ENCODE results near the gene SUSD4. TPM values are rescaled to one million over a fixed set of nuclear protein-coding genes. Genes with fewer than 3 reads are reported as not detected.

Gene SUSD4
- total and polyA plus RNA-seq, 2 of the 8 experiments (the other 6 are each of a cell fraction or from before 2014, with no cell fraction given), result 3.9 to 5.2 TPM

- DNase-seq (ENCODE audit: low read depth in 1 of 2, low spot score in 2 of 2) (no peak), FAIRE-seq (no peak)
- no peak overlapping the region for H2BK20ac ChIP-seq (ENCODE audit: low read length)
- no peak overlapping the region for H2AK5ac ChIP-seq (ENCODE audit: low read depth, low read length)
- POLR2A ChIA-PET (ENCODE audit: partially characterized antibody), result no interaction called here
- no peak overlapping the region for H3K4ac ChIP-seq (replicated peaks; ENCODE audit: insufficient read length, low read depth, low read length)
- no peak overlapping the region for H3K18ac ChIP-seq (ENCODE audit: extremely low read depth, low read length)
- no peak overlapping the region for H2BK15ac ChIP-seq (ENCODE audit: low read length)
- H3K23me2 ChIP-seq (ENCODE audit: low read depth, low read length), result no peaks in the 10 kb centered on the region; the same call in 1 of the 2 replicates
- H3K4me2 ChIP-seq (ENCODE audit: insufficient read depth in 1 of 2, low read depth in 2 of 2, low read length in 2 of 2), result no peak overlapping the region
- H4K8ac ChIP-seq (ENCODE audit: extremely low read depth, insufficient read depth, low read length), result no peak overlapping the region
- WGBS, 2 experiments (ENCODE audit: extremely low coverage in 1 of 2, insufficient coverage in 1 of 2, insufficient read length in 1 of 2, insufficient replicate concordance in 2 of 2, low coverage in 1 of 2, low lambda C conversion rate in 2 of 2, missing lambda C conversion rate in 1 of 2), result 91% methylated on average over 8 of the region's 8 CpGs; no CpG with 5 or more reads in 1 of the 2 experiments
- H3K9ac ChIP-seq (replicated peaks in 1 of 4; ENCODE audit: extremely low read depth in 1 of 4, low read depth in 3 of 4, low read length in 3 of 4), result no peak overlapping the region
- H3K79me1 ChIP-seq (ENCODE audit: low read depth, low read length), result no peaks in the 10 kb centered on the region
- H4K20me1 ChIP-seq (replicated peaks in 1 of 2; ENCODE audit: control insufficient read depth in 1 of 2, insufficient read depth in 2 of 2, low read length in 2 of 2), result no peaks in the 10 kb centered on the region
- no peaks in the 10 kb centered on the region for H3K79me2 ChIP-seq (ENCODE audit: control insufficient read depth in 1 of 2, insufficient read depth in 2 of 2, low read length in 2 of 2)
- H3K14ac ChIP-seq (ENCODE audit: insufficient read length), result no peak overlapping the region
- H3K4me1 ChIP-seq (replicated peaks in 1 of 4; ENCODE audit: control insufficient read depth in 3 of 4, insufficient read depth in 4 of 4, low read length in 3 of 4), result no peaks in the 10 kb centered on the region
- H4K5ac ChIP-seq (ENCODE audit: insufficient read length, low read depth, low read length), result no peak overlapping the region
- no peak overlapping the region for H2BK120ac ChIP-seq (replicated peaks; ENCODE audit: low read depth, low read length)
- no peaks in the 10 kb centered on the region; a peak in 1 of 7 replicates for H3K27me3 ChIP-seq (replicated peaks in 1 of 4; ENCODE audit: control insufficient read depth in 3 of 4, extremely low read depth in 1 of 4, insufficient read depth in 3 of 4, low read length in 3 of 4)
- no peak overlapping the region for H4K91ac ChIP-seq (replicated peaks; ENCODE audit: insufficient read length, low read length)
- H3K4me3 ChIP-seq (ENCODE audit: extremely low read depth in 1 of 4, insufficient read depth in 2 of 4, low read depth in 3 of 4, low read length in 4 of 4), result no peak overlapping the region
- H2BK12ac ChIP-seq (ENCODE audit: low read depth, low read length), result no peak overlapping the region
- CTCF ChIA-PET (ENCODE audit: partially characterized antibody), result interaction anchor here (0.8 to 1.1 kb wide), 3 partner anchors 65 to 127 kb away, joined by 3 read pairs; no protein-coding TSS in a partner anchor
- H3K9me3 ChIP-seq (ENCODE audit: insufficient read depth in 2 of 2, low read depth in 1 of 2, low read length in 1 of 2), result no peaks in the 10 kb centered on the region
- no peak overlapping the region for H2AFZ ChIP-seq (ENCODE audit: low read length)
- H3K27ac ChIP-seq (ENCODE audit: low read depth, low read length), result no peak overlapping the region
- H2BK5ac ChIP-seq (ENCODE audit: low read depth, low read length), result no peak overlapping the region
- H3K56ac ChIP-seq (replicated peaks; ENCODE audit: insufficient read length, low read depth, low read length), result no peak overlapping the region
- H3K36me3 ChIP-seq (ENCODE audit: control insufficient read depth in 2 of 4, insufficient read depth in 4 of 4, low read length in 3 of 4), result no peaks in the 10 kb centered on the region
- H3K23ac ChIP-seq (ENCODE audit: insufficient read length), result no peak overlapping the region
- TF ChIP-seq TEAD4 (IDR thresholded peaks at IDR 0.05; ENCODE audit: low read depth, low read length) (no peak), ZNF274 (IDR thresholded peaks at IDR 0.05; ENCODE audit: borderline replicate concordance, extremely low read depth, low read length) (no peak), SAP30 (IDR thresholded peaks at IDR 0.05; ENCODE audit: insufficient read depth, insufficient replicate concordance, low read length) (no peak), POU5F1 (IDR thresholded peaks at IDR 0.05; ENCODE audit: low read depth, low read length) (no peak), TAF7 (optimal IDR thresholded peaks at IDR 0.05; ENCODE audit: borderline replicate concordance, low read depth, low read length) (no peak)
Observed at GRCh38 chr1:223264529-223264928, 99.4 kb downstream of the SUSD4 start.

Data from H1 (cell line).